GM08714 (cell line): ENCODE data around the gene ZCWPW1.

ENCODE experiments used
- H3K4me3 ChIP-seq: fragments of 200-500 bp; sonication (Bioruptor generic); 2 replicates; pipeline ENCODE4 v1.5.1; 2014; ENCODE audit warnings: mild to moderate bottlenecking, low read length, inconsistent platforms
- ZNF274 ChIP-seq: IDR thresholded peaks from 2 replicates; pipeline ENCODE4 v1.6.1; 2012; ENCODE audit warnings: mild to moderate bottlenecking, low read depth, low read length

ZCWPW1 gene

GRCh38 chr7:100411101-100411500 is 17.4 kb downstream of the ZCWPW1 start:
- H3K4me3 ChIP-seq = no peak overlapping the region
- no peak for TF ChIP-seq ZNF274

- TF ChIP-seq ZNF274 = no peak
- no peak overlapping the region for H3K4me3 ChIP-seq
Measured at GRCh38 chr7:100407285-100408180, 21.0 kb downstream of the ZCWPW1 start.

GRCh38 chr7:100406767-100407166 is 21.7 kb downstream of the ZCWPW1 start:
- no peak overlapping the region for H3K4me3 ChIP-seq
- TF ChIP-seq ZNF274 = no peak

GRCh38 chr7:100402241-100402640 is 26.3 kb downstream of the ZCWPW1 start:
- no peak for TF ChIP-seq ZNF274
- H3K4me3 ChIP-seq = no peak overlapping the region

- no peak for TF ChIP-seq ZNF274
- no peak overlapping the region for H3K4me3 ChIP-seq
Measured at GRCh38 chr7:100401811-100402210, 26.7 kb downstream of the ZCWPW1 start.

GRCh38 chr7:100400656-100401055 is 27.8 kb downstream of the ZCWPW1 start:
- no peak for TF ChIP-seq ZNF274
- H3K4me3 ChIP-seq = no peak overlapping the region

- no peak overlapping the region for H3K4me3 ChIP-seq
- TF ChIP-seq ZNF274 = no peak
Measured at GRCh38 chr7:100400041-100400440, 28.5 kb downstream of the ZCWPW1 start.

GRCh38 chr7:100398239-100398638 is 30.3 kb downstream of the ZCWPW1 start:
- TF ChIP-seq ZNF274 = no peak
- H3K4me3 ChIP-seq = no peak overlapping the region

- H3K4me3 ChIP-seq = no peak overlapping the region
- TF ChIP-seq ZNF274 = no peak
Measured at GRCh38 chr7:100397315-100398081, 31.0 kb downstream of the ZCWPW1 start.

- H3K4me3 ChIP-seq = peak overlapping the region; percentile 35; the same call in 1 of the 2 replicates
- no peak for TF ChIP-seq ZNF274
Measured at GRCh38 chr7:100396421-100396982, 32.0 kb downstream of the ZCWPW1 start.

- TF ChIP-seq ZNF274 = no peak
- no peak overlapping the region for H3K4me3 ChIP-seq
Measured at GRCh38 chr7:100394077-100394476, 34.4 kb downstream of the ZCWPW1 start.

- no peak for TF ChIP-seq ZNF274
- H3K4me3 ChIP-seq = no peak overlapping the region
Measured at GRCh38 chr7:100393233-100393905, 35.1 kb downstream of the ZCWPW1 start.

- H3K4me3 ChIP-seq = no peak overlapping the region
- no peak for TF ChIP-seq ZNF274
Measured at GRCh38 chr7:100390286-100391009, 38.1 kb downstream of the ZCWPW1 start.
